IMR-90 (cell line): ENCODE measurements around the gene CDK17. TPM values are rescaled to one million over a fixed set of nuclear protein-coding genes. Genes with fewer than 3 reads are reported as not detected.
A peak's percentile ranks its signal among the peaks of the same experiment; 100 is the strongest.

Experiments
- ATAC-seq: fragments of 200-7000 bp; cut with Tn5 transposase; 2 replicates; pipeline ENCODE4 v1.9.1; 2020; ENCODE audit warnings: low read depth, mild to moderate bottlenecking, moderate library complexity
- BruUV-seq: library from RNA; stranded (reverse); fragments of 400-500 nt; replicated peaks from 2 replicates; lab custom pipeline; 2021; lab: Mats Ljungman, UMichigan
- CTCF ChIA-PET: fragments of 300-600 bp; formaldehyde crosslinking; extraction: SDS; loops from one replicate; lab custom pipeline; 2021; ENCODE audit warnings: antibody characterized with exemption; lab: Yijun Ruan, JAX
- POLR2A ChIA-PET: fragments of 300-600 bp; sonication (Branson Sonifier 250); formaldehyde crosslinking; loops from one replicate; lab custom pipeline; 2022; ENCODE audit warnings: antibody characterized with exemption; ENCODE audit not compliant: unreplicated experiment; lab: Charles Lee
- DNase-seq: peaks from one replicate; pipeline ENCODE4 v3.0.0; 2013
- H2AFZ ChIP-seq: replicated peaks from 2 replicates; pipeline ENCODE3; 2013; ENCODE audit warnings: low read length, mild to moderate bottlenecking; ENCODE audit not compliant: poor library complexity
- H2AK5ac ChIP-seq: 2 replicates; pipeline ENCODE4 v1.6.1; 2013; ENCODE audit warnings: low read depth, low read length, inconsistent platforms
- H2AK9ac ChIP-seq: replicated peaks from 2 replicates; pipeline ENCODE3; 2013; ENCODE audit warnings: mild to moderate bottlenecking, low read depth, low read length, moderate library complexity; ENCODE audit not compliant: poor library complexity
- H2BK120ac ChIP-seq: 2 replicates; pipeline ENCODE4 v1.6.1; 2013; ENCODE audit warnings: low read depth, low read length, inconsistent platforms
- H2BK15ac ChIP-seq: 3 replicates; pipeline ENCODE4 v1.6.1; 2013; ENCODE audit warnings: low read depth, low read length, inconsistent platforms
- H2BK20ac ChIP-seq: 2 replicates; pipeline ENCODE4 v1.6.1; 2013; ENCODE audit warnings: low read depth, mild to moderate bottlenecking, inconsistent platforms, low read length, moderate library complexity
- H2BK5ac ChIP-seq: 2 replicates; pipeline ENCODE4 v1.6.1; 2013; ENCODE audit warnings: mild to moderate bottlenecking, low read depth, low read length, inconsistent platforms; ENCODE audit not compliant: poor library complexity, severe bottlenecking
- H3K14ac ChIP-seq: replicated peaks from 2 replicates; pipeline ENCODE4 v1.6.1; 2013; ENCODE audit warnings: low read depth, low read length, inconsistent platforms
- H3K18ac ChIP-seq: 2 replicates; pipeline ENCODE4 v1.6.1; 2013; ENCODE audit warnings: low read depth, low read length, control low read depth
- H3K23ac ChIP-seq: 2 replicates; pipeline ENCODE4 v1.6.1; 2013; ENCODE audit warnings: low read depth, low read length, inconsistent platforms
- H3K27ac ChIP-seq: 2 replicates; pipeline ENCODE4 v1.5.1; 2013; ENCODE audit warnings: mild to moderate bottlenecking, control low read depth, low read length; ENCODE audit not compliant: insufficient read depth
- H3K27me3 ChIP-seq: 2 replicates; pipeline ENCODE4 v1.6.1; 2013; ENCODE audit warnings: low read length; ENCODE audit not compliant: control insufficient read depth, insufficient read depth
- H3K36me3 ChIP-seq: 2 replicates; pipeline ENCODE4 v1.6.1; 2013; ENCODE audit warnings: low read length, mixed read lengths; ENCODE audit not compliant: control insufficient read depth, insufficient read depth
- H3K4ac ChIP-seq: 2 replicates; pipeline ENCODE4 v1.6.1; 2013; ENCODE audit warnings: low read depth, low read length, inconsistent platforms
- H3K4me1 ChIP-seq: 2 replicates; pipeline ENCODE4 v1.6.1; 2013; ENCODE audit warnings: low read length, mixed read lengths; ENCODE audit not compliant: control insufficient read depth, insufficient read depth
- H3K4me2 ChIP-seq: 2 replicates; pipeline ENCODE4 v1.6.1; 2013; ENCODE audit warnings: low read depth, mild to moderate bottlenecking, control low read depth, low read length, moderate library complexity
- H3K4me3 ChIP-seq: 2 replicates; pipeline ENCODE4 v1.5.1; 2013; ENCODE audit warnings: low read depth, mild to moderate bottlenecking, control low read depth, low read length, moderate library complexity; ENCODE audit not compliant: insufficient read depth
- H3K56ac ChIP-seq: 2 replicates; pipeline ENCODE4 v1.6.1; 2013; ENCODE audit warnings: low read length, inconsistent platforms; ENCODE audit not compliant: insufficient read depth; ENCODE audit errors: extremely low read depth
- H3K79me1 ChIP-seq, 2 experiments: 2 replicates each; pipeline ENCODE4 v1.6.1; 2013; ENCODE audit warnings: low read length in 2 of 2, inconsistent platforms in 1 of 2, low read depth in 1 of 2
- H3K9ac ChIP-seq: 2 replicates; pipeline ENCODE4 v1.6.1; 2013; ENCODE audit warnings: low read depth, low read length, control low read depth
- H3K9me1 ChIP-seq: 2 replicates; pipeline ENCODE4 v1.6.1; 2013; ENCODE audit warnings: low read length, inconsistent platforms; ENCODE audit not compliant: insufficient read depth
- H3K9me3 ChIP-seq: 2 replicates; pipeline ENCODE4 v1.6.1; 2013; ENCODE audit warnings: low read length; ENCODE audit not compliant: control insufficient read depth, insufficient read depth
- H4K20me1 ChIP-seq: 2 replicates; pipeline ENCODE4 v1.6.1; 2013; ENCODE audit warnings: low read length, inconsistent platforms; ENCODE audit not compliant: insufficient read depth
- H4K5ac ChIP-seq: 2 replicates; pipeline ENCODE4 v1.6.1; 2013; ENCODE audit warnings: mild to moderate bottlenecking, low read depth, low read length, control low read depth
- H4K8ac ChIP-seq, 2 experiments: 2 replicates each; pipeline ENCODE4 v1.6.1; 2013; ENCODE audit warnings: low read depth in 2 of 2, low read length in 2 of 2, control low read depth in 1 of 2, inconsistent platforms in 1 of 2
- H4K91ac ChIP-seq: 2 replicates; pipeline ENCODE4 v1.6.1; 2013; ENCODE audit warnings: low read depth, low read length, inconsistent platforms; ENCODE audit not compliant: insufficient read depth
- BHLHE40 ChIP-seq: fragments of 150-350 bp; IDR thresholded peaks from 2 replicates; pipeline ENCODE4 v1.6.1; 2016; ENCODE audit warnings: mild to moderate bottlenecking, low read depth, low read length
- CEBPB ChIP-seq: IDR thresholded peaks from 2 replicates; pipeline ENCODE4 v1.6.1; 2012; ENCODE audit warnings: low read depth, low read length, improper control_type of control experiment
- CHD1 ChIP-seq: IDR thresholded peaks from 2 replicates; pipeline ENCODE4 v1.6.1; 2012; ENCODE audit warnings: low read depth, low read length, improper control_type of control experiment
- CTCF ChIP-seq: conservative IDR thresholded peaks from 2 replicates; pipeline ENCODE4 v1.5.1; 2012; ENCODE audit warnings: mild to moderate bottlenecking, low read depth, low read length, improper control_type of control experiment
- ELK1 ChIP-seq: fragments of 150-350 bp; IDR thresholded peaks from 2 replicates; pipeline ENCODE4 v1.6.1; 2016; ENCODE audit warnings: low read depth, mild to moderate bottlenecking, low read length, moderate library complexity, borderline replicate concordance
- FOS ChIP-seq: fragments of 150-350 bp; IDR thresholded peaks from 2 replicates; pipeline ENCODE4 v1.6.1; 2016; ENCODE audit warnings: low read depth, low read length
- MAFK ChIP-seq: IDR thresholded peaks from 2 replicates; pipeline ENCODE4 v1.6.1; 2012; ENCODE audit warnings: low read depth, low read length, improper control_type of control experiment
- MAZ ChIP-seq: IDR thresholded peaks from 2 replicates; pipeline ENCODE4 v1.6.1; 2012; ENCODE audit warnings: low read depth, mild to moderate bottlenecking, low read length, improper control_type of control experiment, moderate library complexity, borderline replicate concordance
- MXI1 ChIP-seq: IDR thresholded peaks from 2 replicates; pipeline ENCODE4 v1.6.1; 2012; ENCODE audit warnings: low read depth, mild to moderate bottlenecking, low read length, moderate library complexity, borderline replicate concordance
- NFE2L2 ChIP-seq: fragments of 150-350 bp; IDR thresholded peaks from 2 replicates; pipeline ENCODE4 v1.6.1; 2016; ENCODE audit warnings: low read depth, mild to moderate bottlenecking, low read length
- POLR2A ChIP-seq: IDR thresholded peaks from 2 replicates; pipeline ENCODE4 v1.6.1; 2012; ENCODE audit warnings: mild to moderate bottlenecking, low read depth, low read length
- RAD21 ChIP-seq: IDR thresholded peaks from 2 replicates; pipeline ENCODE4 v1.6.1; 2012; ENCODE audit warnings: low read length, improper control_type of control experiment
- RCOR1 ChIP-seq: IDR thresholded peaks from 2 replicates; pipeline ENCODE4 v1.6.1; 2012; ENCODE audit warnings: mild to moderate bottlenecking, low read length, improper control_type of control experiment; ENCODE audit not compliant: insufficient replicate concordance
- RFX5 ChIP-seq: IDR thresholded peaks from 2 replicates; pipeline ENCODE4 v1.8.0; 2012; ENCODE audit warnings: low read depth, mild to moderate bottlenecking, low read length, moderate library complexity
- SMC3 ChIP-seq: fragments of 150-350 bp; IDR thresholded peaks from 2 replicates; pipeline ENCODE4 v1.6.1; 2016; ENCODE audit warnings: low read depth, mild to moderate bottlenecking, antibody characterized with exemption, low read length, moderate library complexity
- USF2 ChIP-seq: fragments of 150-350 bp; IDR thresholded peaks from 2 replicates; pipeline ENCODE4 v1.6.1; 2017; ENCODE audit warnings: mild to moderate bottlenecking, antibody characterized with exemption, low read length, low read depth
- WGBS, 2 experiments: methylation state at CpG; one replicate each; pipeline versions ENCODE4 v1.1.5 to v1.1.7; 2013; ENCODE audit warnings: missing lambda C conversion rate in 2 of 2; ENCODE audit not compliant: insufficient read length in 1 of 2; ENCODE audit errors: extremely low coverage in 2 of 2; 5-methylcytosine and 5-hydroxymethylcytosine counted together
- dilution Hi-C: fragments of 300-500 bp; cut with HindIII; formaldehyde crosslinking; loops from one replicate; pipeline ENCODE4 v1.14.3; 2018; ENCODE audit warnings: low sequenced_read_pairs; ENCODE audit not compliant: unreplicated experiment
- in situ Hi-C: fragments of 300-500 bp; cut with MboI; formaldehyde crosslinking; loops from 3 replicates; pipeline ENCODE4 v1.14.3; 2019; ENCODE audit warnings: low sequenced_read_pairs, inconsistent platforms, mixed read lengths
- intact Hi-C: fragments of 100-400 bp; cut with micrococcal nuclease; formaldehyde crosslinking; loops from 2 replicates; pipeline ENCODE4 v1.10.0; 2022
- polyA plus RNA-seq, 3 experiments: library from polyadenylated mRNA; depleted of rRNA; stranded (reverse); fragments of >200 nt; gene quantifications; 2 replicates each; pipeline ENCODE4 v1.2.3, GENCODE V29; 2012; ENCODE audit warnings: low replicate concordance in 1 of 3
- total RNA-seq: library from RNA; depleted of rRNA; stranded (reverse); fragments of >200 nt; gene quantifications from 2 replicates; pipeline ENCODE4 v1.2.3, GENCODE V29; 2012

CDK17 gene
- total and polyA plus RNA-seq, 2 of the 4 experiments (the other 2 are of a cell fraction) = 14.5 to 50.2 TPM

GRCh38 chr12:96437171-96437445 is 36.9 kb upstream of the CDK17 start:
- dilution Hi-C loops = no loop called here
- ChIA-PET CTCF (interaction anchor here (0.6 to 1.2 kb wide), 4 partner anchors 11 to 36 kb away, joined by 3 to 4 read pairs (median 4); no protein-coding TSS in a partner anchor), POLR2A (no interaction called here)
- no peaks in the 10 kb centered on the region for H4K20me1 ChIP-seq
- H2AK9ac ChIP-seq = no peak overlapping the region
- WGBS, 2 experiments = no CpG with 5 or more reads among the region's 1 CpG
- no peak overlapping the region for H2BK120ac ChIP-seq
- no peak overlapping the region for H2AK5ac ChIP-seq
- H3K23ac ChIP-seq = no peak overlapping the region
- H3K27ac ChIP-seq = no peak overlapping the region
- no peak overlapping the region for H3K4me2 ChIP-seq
- no peak overlapping the region for H2AFZ ChIP-seq
- no peak overlapping the region for H3K56ac ChIP-seq
- no peak for DNase-seq
- H3K4ac ChIP-seq = no peak overlapping the region
- no peak for ATAC-seq
- 0 out of 4 replicates have a peak overlapping the region, but pooled peaks of 1 of the 2 experiments have one; percentile 64 for H4K8ac ChIP-seq
- no peak overlapping the region for H4K91ac ChIP-seq
- H3K14ac ChIP-seq = no peak overlapping the region
- no peaks in the 10 kb centered on the region for H3K9me3 ChIP-seq
- H4K5ac ChIP-seq = no peak overlapping the region
- 0 out of 2 replicates have a peak overlapping the region, but pooled peaks have one; percentile 35 for H3K18ac ChIP-seq
- no peak overlapping the region for H2BK20ac ChIP-seq
- H3K9me1 ChIP-seq = peaks cover 8% of the 10 kb centered on the region
- no peak overlapping the region for H3K4me3 ChIP-seq
- H3K36me3 ChIP-seq = no peaks in the 10 kb centered on the region
- H3K4me1 ChIP-seq = peaks cover 14% of the 10 kb centered on the region
- no peak overlapping the region for H3K9ac ChIP-seq
- no TSS peak for BruUV-seq
- H2BK15ac ChIP-seq = no peak overlapping the region
- H3K79me1 ChIP-seq = no peaks in the 10 kb centered on the region
- in situ Hi-C loops = no loop called here
- H2BK5ac ChIP-seq = no peak overlapping the region
- TF ChIP-seq BHLHE40 = no peak
- no peak for TF ChIP-seq CTCF
- TF ChIP-seq ELK1 = no peak
- no peak for TF ChIP-seq NFE2L2
- no peak for TF ChIP-seq POLR2A
- no peak for TF ChIP-seq USF2
- no peak for TF ChIP-seq MAFK
- TF ChIP-seq RAD21 = no peak
- no peak for TF ChIP-seq RFX5
- no peak for TF ChIP-seq SMC3
- no peak for TF ChIP-seq MXI1
- no peak for TF ChIP-seq CEBPB
- no peak for TF ChIP-seq CHD1
- TF ChIP-seq RCOR1 = no peak
- TF ChIP-seq MAZ = no peak
- no peak for TF ChIP-seq FOS
- H3K27me3 ChIP-seq = no peaks in the 10 kb centered on the region
- intact Hi-C loops = no loop called here
